HG03139 (cell line): Measurements from ENCODE around the gene TTYH3.
"Not testable (repeated sequence)": the region's sequence is repeated elsewhere in the genome, so short reads cannot be mapped to it uniquely, and the experiment has no call there.

ENCODE experiments used
- ATAC-seq: cut with Tn5 transposase; IDR thresholded peaks from one replicate; pipeline ENCODE4 v1.9.1; 2021; ENCODE audit not compliant: unreplicated experiment

TTYH3 gene

GRCh38 chr7:2602406-2603043 lies 29.3 kb upstream of the TTYH3 start:
- ATAC-seq = no peak

GRCh38 chr7:2603044-2603965 lies 28.5 kb upstream of the TTYH3 start:
- ATAC-seq = no peak

GRCh38 chr7:2604608-2605174 lies 27.1 kb upstream of the TTYH3 start:
- ATAC-seq = no peak

DNA sequence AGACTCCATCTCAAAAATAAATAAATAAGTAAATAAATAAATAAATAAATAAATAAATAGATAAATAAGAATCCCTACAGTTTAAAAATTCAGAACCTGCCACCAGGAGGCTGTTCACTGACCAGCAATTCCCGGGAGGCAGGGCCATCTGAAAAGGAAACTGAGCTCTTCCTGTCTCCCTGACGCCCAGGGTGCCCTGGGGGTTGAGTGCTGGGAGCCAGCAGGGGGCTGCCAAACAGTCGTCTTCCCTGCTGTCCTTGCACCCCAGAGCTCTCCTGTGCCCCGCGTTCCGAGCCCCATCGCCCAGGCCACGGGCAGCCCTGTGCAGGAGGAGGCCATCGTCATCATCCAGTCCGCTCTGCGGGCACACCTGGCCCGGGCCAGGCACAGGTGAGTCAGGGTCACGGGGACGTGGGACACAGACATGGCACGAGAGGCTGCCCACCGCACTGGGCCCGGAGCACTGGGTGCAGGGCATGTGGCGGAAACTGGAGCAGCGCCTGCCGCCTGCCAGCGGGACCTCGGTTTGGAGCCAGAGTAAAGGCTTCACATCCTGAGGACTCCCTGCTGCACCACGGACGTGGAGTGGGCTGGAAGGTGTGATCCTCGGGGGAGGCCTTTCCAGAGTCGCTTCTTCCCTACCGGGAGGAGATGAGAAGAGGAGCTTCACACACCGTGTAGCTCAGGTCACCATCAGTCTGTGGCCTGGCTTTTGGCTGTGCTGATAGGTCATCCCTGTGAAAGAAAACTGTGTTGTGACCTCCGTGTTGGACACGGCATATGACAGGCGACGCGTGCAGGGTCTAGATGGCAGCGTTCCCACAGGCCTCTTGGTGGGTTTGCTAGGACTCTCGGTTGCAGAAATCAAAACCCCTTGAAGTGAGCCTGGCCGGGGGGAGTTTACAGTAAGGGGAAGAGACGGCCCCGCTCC lies 25.9 kb upstream of the TTYH3 start:
- ATAC-seq = no peak

DNA sequence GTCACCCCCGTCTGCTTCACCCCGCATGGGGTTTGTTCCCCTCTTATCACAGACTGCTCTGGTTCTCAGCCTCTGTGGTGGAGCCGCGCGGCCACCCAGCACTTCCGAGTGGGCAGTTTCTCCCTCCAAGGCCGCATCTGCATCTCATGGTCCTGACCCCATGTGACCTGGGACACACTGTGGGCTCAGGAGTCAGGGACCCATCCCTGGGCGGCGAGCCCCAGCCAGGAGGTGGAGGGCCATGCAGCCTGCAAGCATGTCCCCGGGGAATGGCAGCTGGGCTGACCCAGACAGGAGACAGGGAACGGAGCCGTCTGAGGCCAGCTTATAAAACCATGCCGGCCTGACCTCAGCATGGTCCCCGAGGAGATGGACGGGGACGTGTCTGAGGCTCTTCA lies 25.2 kb upstream of the TTYH3 start:
- no peak for ATAC-seq

- no peak for ATAC-seq
Observed at GRCh38 chr7:2607122-2607922, 24.5 kb upstream of the TTYH3 start.

- ATAC-seq = no peak
Observed at GRCh38 chr7:2607923-2608904, 23.6 kb upstream of the TTYH3 start.

DNA sequence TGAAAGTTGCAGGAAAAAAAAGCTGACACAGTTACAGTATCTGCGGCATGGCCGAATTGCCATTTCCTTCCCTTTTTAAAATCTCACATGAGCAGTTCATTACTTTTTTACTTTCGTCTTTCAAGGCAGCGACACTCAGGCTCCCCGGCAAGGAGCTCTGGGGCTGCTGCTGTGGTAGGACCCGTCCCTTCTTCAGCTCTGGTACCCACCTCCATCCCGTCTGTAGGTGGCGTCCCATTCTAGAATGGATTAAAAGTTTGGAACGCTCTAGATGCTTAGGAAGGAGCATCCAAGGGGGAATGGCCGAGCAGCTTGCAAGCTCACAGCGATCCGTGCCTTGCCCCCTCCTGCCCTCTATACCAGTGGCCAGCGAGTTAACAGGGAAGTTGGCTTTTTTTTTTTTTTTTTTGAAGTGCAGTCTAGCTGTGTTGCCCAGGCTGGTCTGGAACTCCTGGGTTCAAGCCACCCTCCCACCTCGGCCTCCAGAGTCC lies 22.8 kb upstream of the TTYH3 start:
- ATAC-seq = no peak

- not testable (repeated sequence) for ATAC-seq
Observed at GRCh38 chr7:2609646-2610045, 22.1 kb upstream of the TTYH3 start.

- no peak for ATAC-seq
Observed at GRCh38 chr7:2610466-2610865, 21.3 kb upstream of the TTYH3 start.

DNA sequence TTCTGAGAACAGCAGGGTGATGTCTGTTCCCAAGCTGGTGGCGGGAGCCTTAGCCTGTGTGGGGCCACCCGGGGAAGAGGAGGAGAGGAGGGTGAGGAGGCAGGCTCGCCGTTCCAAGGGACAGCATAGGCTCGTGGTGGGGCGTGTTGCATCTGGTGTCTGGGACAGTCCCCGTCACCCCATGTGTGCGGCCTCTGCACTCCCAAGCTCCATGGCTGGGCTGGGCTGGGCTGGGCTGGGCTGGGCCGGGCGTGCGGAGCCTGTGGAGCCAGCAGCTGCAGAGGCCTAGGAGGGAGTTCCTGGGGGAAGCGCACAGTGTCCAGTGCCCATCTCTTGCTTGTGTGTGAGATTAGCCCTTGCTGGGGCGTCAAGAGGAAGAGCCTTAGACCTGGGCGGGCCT lies 20.9 kb upstream of the TTYH3 start:
- no peak for ATAC-seq

- no peak for ATAC-seq
Observed at GRCh38 chr7:2611401-2611800, 20.4 kb upstream of the TTYH3 start.

DNA sequence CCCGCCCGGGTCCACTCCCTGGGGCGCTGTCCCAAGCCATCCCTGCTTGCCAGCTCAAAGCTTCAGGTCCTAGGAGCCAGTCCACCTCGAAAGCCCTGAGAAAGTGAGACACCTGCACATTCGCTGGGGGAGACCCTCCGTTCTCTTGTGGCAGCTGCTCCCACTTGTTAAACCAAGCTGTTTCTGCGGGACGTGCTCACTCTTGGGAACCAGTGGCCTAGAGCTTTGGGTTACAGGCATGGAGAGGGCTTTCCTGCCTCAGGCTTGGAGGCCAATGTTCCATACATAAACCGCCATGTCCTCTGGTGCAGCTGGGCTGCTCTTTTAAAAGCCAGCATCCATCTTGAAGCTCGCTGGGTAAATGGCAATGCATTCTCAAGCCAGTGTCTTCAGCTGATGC lies 19.9 kb upstream of the TTYH3 start:
- no peak for ATAC-seq

- ATAC-seq = no peak
Observed at GRCh38 chr7:2612445-2613097, 19.2 kb upstream of the TTYH3 start.

GRCh38 chr7:2613098-2613930 lies 18.5 kb upstream of the TTYH3 start:
- ATAC-seq = no peak

GRCh38 chr7:2613931-2614600 lies 17.7 kb upstream of the TTYH3 start:
- no peak for ATAC-seq
